HEK293 (cell line): Measurements from ENCODE around the gene TBX1.

ENCODE experiments used
- CTCF ChIA-PET: fragments of 350-600 bp; formaldehyde crosslinking; extraction: SDS; loops from one replicate; lab custom pipeline; 2021; ENCODE audit warnings: antibody characterized with exemption; lab: Yijun Ruan, JAX
- POLR2A ChIA-PET: fragments of 300-600 bp; formaldehyde crosslinking; extraction: SDS; loops from one replicate; lab custom pipeline; 2020; ENCODE audit warnings: antibody characterized with exemption, inconsistent platforms; lab: Yijun Ruan, JAX
- H3K27ac ChIP-seq: fragments of 200-500 bp; sonication (Bioruptor generic); 2 replicates; pipeline ENCODE4 v1.5.1; 2014; ENCODE audit warnings: low read depth, low read length, control low read depth, inconsistent platforms; ENCODE audit errors: extremely low read depth
- H3K36me3 ChIP-seq, 2 experiments: fragments of 200-500 bp in 1 of 2; sonication (Bioruptor generic) in 1 of 2; 1 replicate in 1 of 2; 2 replicates in 1 of 2; pipeline ENCODE4 v1.5.1; 2014 to 2017; ENCODE audit warnings: inconsistent platforms in 2 of 2, low read length in 2 of 2; ENCODE audit not compliant: control insufficient read depth in 2 of 2, insufficient read depth in 1 of 2
- H3K4me1 ChIP-seq: fragments of 200-500 bp; sonication (Bioruptor generic); 2 replicates; pipeline ENCODE4 v1.5.1; 2014; ENCODE audit warnings: mild to moderate bottlenecking, low read length, inconsistent platforms; ENCODE audit not compliant: control insufficient read depth, insufficient read depth
- H3K4me3 ChIP-seq: 2 replicates; pipeline ENCODE4 v1.5.1; 2011; ENCODE audit warnings: low read depth, mild to moderate bottlenecking, control low read depth, low read length, moderate library complexity
- H3K9me3 ChIP-seq: fragments of 200-500 bp; sonication (Bioruptor generic); 2 replicates; pipeline ENCODE4 v1.5.1; 2014; ENCODE audit warnings: low read depth, low read length, inconsistent platforms; ENCODE audit not compliant: control insufficient read depth, insufficient read depth
- GLI4 ChIP-seq: fragments of 450-650 bp; formaldehyde crosslinking; IDR thresholded peaks from 2 replicates; pipeline ENCODE4 v1.5.1; 2016; ENCODE audit warnings: missing biosample characterization, missing genetic modification characterization
- HIC1 ChIP-seq: fragments of 450-650 bp; formaldehyde crosslinking; IDR thresholded peaks from 2 replicates; pipeline ENCODE4 v1.5.1; 2016; ENCODE audit warnings: missing biosample characterization, missing genetic modification characterization
- KLF10 ChIP-seq: fragments of 450-650 bp; IDR thresholded peaks from 2 replicates; pipeline ENCODE4 v1.5.1; 2018; ENCODE audit warnings: missing biosample characterization, mild to moderate bottlenecking, missing genetic modification characterization
- OVOL3 ChIP-seq: fragments of 450-650 bp; formaldehyde crosslinking; IDR thresholded peaks from 2 replicates; pipeline ENCODE4 v1.5.1; 2016; ENCODE audit warnings: missing biosample characterization, missing genetic modification characterization
- SCRT2 ChIP-seq: fragments of 450-650 bp; formaldehyde crosslinking; IDR thresholded peaks from 2 replicates; pipeline ENCODE4 v1.5.1; 2016; ENCODE audit warnings: missing biosample characterization, missing genetic modification characterization
- ZBTB17 ChIP-seq: fragments of 450-650 bp; formaldehyde crosslinking; IDR thresholded peaks from 2 replicates; pipeline ENCODE4 v1.5.1; 2016; ENCODE audit warnings: missing biosample characterization, missing genetic modification characterization
- ZNF133 ChIP-seq: fragments of 450-650 bp; formaldehyde crosslinking; IDR thresholded peaks from 2 replicates; pipeline ENCODE4 v1.5.1; 2016; ENCODE audit warnings: missing biosample characterization, missing genetic modification characterization
- ZNF146 ChIP-seq: fragments of 450-650 bp; formaldehyde crosslinking; IDR thresholded peaks from 2 replicates; pipeline ENCODE4 v1.5.1; 2016; ENCODE audit warnings: missing biosample characterization, missing genetic modification characterization
- ZNF2 ChIP-seq: fragments of 450-650 bp; formaldehyde crosslinking; IDR thresholded peaks from 2 replicates; pipeline ENCODE4 v1.5.1; 2016; ENCODE audit warnings: missing biosample characterization, missing genetic modification characterization
- ZNF223 ChIP-seq: fragments of 450-650 bp; formaldehyde crosslinking; IDR thresholded peaks from 2 replicates; pipeline ENCODE4 v1.5.1; 2016; ENCODE audit warnings: missing biosample characterization, missing genetic modification characterization
- ZNF350 ChIP-seq: fragments of 450-650 bp; formaldehyde crosslinking; IDR thresholded peaks from 2 replicates; pipeline ENCODE4 v1.5.0; 2017; ENCODE audit warnings: missing biosample characterization, mild to moderate bottlenecking, missing genetic modification characterization
- ZNF391 ChIP-seq: fragments of 450-650 bp; formaldehyde crosslinking; IDR thresholded peaks from 2 replicates; pipeline ENCODE4 v1.5.1; 2016; ENCODE audit warnings: low read depth, missing biosample characterization, missing genetic modification characterization, borderline replicate concordance
- ZNF521 ChIP-seq: fragments of 450-650 bp; formaldehyde crosslinking; IDR thresholded peaks from 2 replicates; pipeline ENCODE4 v1.5.1; 2017; ENCODE audit warnings: missing biosample characterization, mild to moderate bottlenecking, missing genetic modification characterization
- ZNF544 ChIP-seq: fragments of 450-650 bp; formaldehyde crosslinking; IDR thresholded peaks from 2 replicates; pipeline ENCODE4 v1.5.0; 2017; ENCODE audit warnings: missing biosample characterization, missing genetic modification characterization
- ZNF660 ChIP-seq: fragments of 450-650 bp; IDR thresholded peaks from 2 replicates; pipeline ENCODE4 v1.5.1; 2018; ENCODE audit warnings: missing biosample characterization, mild to moderate bottlenecking, missing genetic modification characterization
- ZNF747 ChIP-seq: fragments of 450-650 bp; formaldehyde crosslinking; IDR thresholded peaks from 2 replicates; pipeline ENCODE4 v1.5.1; 2016; ENCODE audit warnings: missing biosample characterization, missing genetic modification characterization
- ZNF76 ChIP-seq: fragments of 450-650 bp; formaldehyde crosslinking; IDR thresholded peaks from 2 replicates; pipeline ENCODE4; 2016; ENCODE audit warnings: low read depth, missing biosample characterization, missing genetic modification characterization, borderline replicate concordance
- ZNF837 ChIP-seq: fragments of 450-650 bp; formaldehyde crosslinking; IDR thresholded peaks from 2 replicates; pipeline ENCODE4 v1.5.1; 2016; ENCODE audit warnings: missing biosample characterization, missing genetic modification characterization
- ZXDB ChIP-seq: fragments of 450-650 bp; formaldehyde crosslinking; IDR thresholded peaks from 2 replicates; pipeline ENCODE4 v1.5.1; 2016; ENCODE audit warnings: missing biosample characterization, missing genetic modification characterization
- TF ChIP-seq, protein P1 (sequence below): fragments of 450-650 bp; formaldehyde crosslinking; IDR thresholded peaks from 2 replicates; pipeline ENCODE4 v1.5.1; 2017; ENCODE audit warnings: missing biosample characterization, mild to moderate bottlenecking, missing genetic modification characterization, moderate library complexity
- TF ChIP-seq, protein P2 (sequence below): fragments of 450-650 bp; IDR thresholded peaks from 2 replicates; pipeline ENCODE4 v1.5.1; 2018; ENCODE audit warnings: missing biosample characterization, missing genetic modification characterization
- TF ChIP-seq, protein P3 (sequence below): fragments of 450-650 bp; formaldehyde crosslinking; IDR thresholded peaks from 2 replicates; pipeline ENCODE4 v1.5.1; 2016; ENCODE audit warnings: missing biosample characterization, missing genetic modification characterization

TBX1 gene

DNA sequence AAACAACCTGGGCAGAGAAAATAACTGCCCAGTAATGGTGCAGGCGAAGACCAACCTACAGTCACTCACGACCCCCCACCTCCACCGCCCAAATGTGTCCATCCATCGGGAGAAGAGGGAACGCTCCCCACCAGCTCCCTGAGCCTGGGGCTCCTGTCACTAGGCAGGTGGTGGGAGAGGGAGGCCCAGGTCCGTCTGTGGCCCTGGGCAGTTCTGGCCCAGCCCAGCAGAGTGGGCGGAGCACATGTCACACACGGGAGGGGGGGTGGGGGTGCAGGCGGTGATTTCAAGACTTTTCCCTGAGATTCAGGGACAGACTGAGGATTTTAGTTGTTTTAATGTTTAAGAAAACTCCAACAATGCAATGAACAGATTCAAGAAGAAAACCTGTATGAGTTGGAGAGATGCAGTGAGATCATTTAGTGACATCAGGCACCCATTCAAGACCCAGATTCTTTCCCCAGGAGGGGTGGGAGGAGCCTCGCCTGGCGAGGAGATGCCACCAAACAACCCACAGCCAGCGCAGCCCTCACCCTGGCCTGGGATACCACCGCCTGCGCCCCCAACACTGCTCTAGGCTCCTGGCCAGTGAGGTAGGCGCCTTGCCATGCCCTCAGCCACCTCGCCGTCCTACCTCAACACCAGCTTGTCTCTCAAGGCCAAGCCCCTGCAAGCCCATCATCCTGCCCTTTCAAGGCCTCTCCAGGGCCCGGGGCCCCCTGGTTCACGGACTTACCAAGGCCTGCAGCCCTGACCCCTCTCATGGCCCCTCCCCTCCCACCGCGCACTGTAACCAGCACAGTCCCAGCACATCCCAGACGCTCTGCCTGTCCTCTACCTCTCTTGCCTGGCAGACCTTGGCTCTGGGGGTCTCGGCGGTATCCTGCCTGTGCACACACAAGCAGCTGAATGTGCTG is 36.8 kb downstream of the TBX1 start:
- Histone ChIP-seq H3K36me3 (peaks cover 0 to 23% of the 10 kb centered on the region in 2 experiments; a peak in 1 of 3 replicates), H3K27ac (no peak overlapping the region), H3K4me1 (no peaks in the 10 kb centered on the region), H3K9me3 (no peaks in the 10 kb centered on the region), H3K4me3 (no peak overlapping the region)
- ChIA-PET POLR2A (interaction anchor here (0.5 kb wide), 1 partner anchor 32 kb away, joined by 3 read pairs; no protein-coding TSS in a partner anchor), CTCF (interaction anchor here (0.9 kb wide), 1 partner anchor 36 kb away, joined by 7 read pairs; no protein-coding TSS in a partner anchor)
- TF ChIP-seq SCRT2 (tag by site-specific recombination) = 0 out of 2 replicates have a peak, but pooled peaks have one; percentile 11
- TF ChIP-seq, protein P1, sequence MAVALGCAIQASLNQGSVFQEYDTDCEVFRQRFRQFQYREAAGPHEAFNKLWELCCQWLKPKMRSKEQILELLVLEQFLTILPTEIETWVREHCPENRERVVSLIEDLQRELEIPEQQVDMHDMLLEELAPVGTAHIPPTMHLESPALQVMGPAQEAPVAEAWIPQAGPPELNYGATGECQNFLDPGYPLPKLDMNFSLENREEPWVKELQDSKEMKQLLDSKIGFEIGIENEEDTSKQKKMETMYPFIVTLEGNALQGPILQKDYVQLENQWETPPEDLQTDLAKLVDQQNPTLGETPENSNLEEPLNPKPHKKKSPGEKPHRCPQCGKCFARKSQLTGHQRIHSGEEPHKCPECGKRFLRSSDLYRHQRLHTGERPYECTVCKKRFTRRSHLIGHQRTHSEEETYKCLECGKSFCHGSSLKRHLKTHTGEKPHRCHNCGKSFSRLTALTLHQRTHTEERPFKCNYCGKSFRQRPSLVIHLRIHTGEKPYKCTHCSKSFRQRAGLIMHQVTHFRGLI (tag by site-specific recombination) = no peak
- TF ChIP-seq, all 188 proteins: peak for 1

- ChIA-PET POLR2A (no interaction called here), CTCF (interaction anchor here (0.7 to 2.0 kb wide), 3 partner anchors 26 to 131 kb away, joined by 3 to 7 read pairs (median 3); no protein-coding TSS in a partner anchor)
- no peaks in the 10 kb centered on the region for H3K4me1 ChIP-seq
- H3K9me3 ChIP-seq = no peaks in the 10 kb centered on the region
- H3K36me3 ChIP-seq = peaks cover 0 to 24% of the 10 kb centered on the region in 2 experiments; a peak in 1 of 3 replicates
- H3K4me3 ChIP-seq = no peak overlapping the region
- TF ChIP-seq OVOL3 (tag by site-specific recombination) = no peak
- no peak for TF ChIP-seq ZXDB (tag by site-specific recombination)
- no peak for TF ChIP-seq HIC1 (tag by site-specific recombination)
- no peak for TF ChIP-seq ZNF747
- TF ChIP-seq ZNF837 (tag by site-specific recombination) = no peak
- no peak for TF ChIP-seq ZNF391 (tag by site-specific recombination)
- no peak for TF ChIP-seq ZNF146
- TF ChIP-seq ZNF133 (tag by site-specific recombination) = no peak
- no peak for TF ChIP-seq ZNF76 (tag by site-specific recombination)
- TF ChIP-seq ZBTB17 (tag by site-specific recombination) = no peak
- no peak for TF ChIP-seq ZNF223 (tag by site-specific recombination)
- H3K27ac ChIP-seq = no peak overlapping the region
Measured at GRCh38 chr22:19798003-19798665, 37.6 kb downstream of the TBX1 start.

- H3K9me3 ChIP-seq = no peaks in the 10 kb centered on the region
- peaks cover 0 to 30% of the 10 kb centered on the region in 2 experiments; a peak in 1 of 3 replicates for H3K36me3 ChIP-seq
- H3K4me1 ChIP-seq = no peaks in the 10 kb centered on the region
- ChIA-PET POLR2A (no interaction called here), CTCF (interaction anchor here (0.7 to 2.0 kb wide), 3 partner anchors 26 to 132 kb away, joined by 3 to 7 read pairs (median 3); no protein-coding TSS in a partner anchor)
- H3K4me3 ChIP-seq = no peak overlapping the region
- no peak overlapping the region for H3K27ac ChIP-seq
- TF ChIP-seq ZNF350 (tag by site-specific recombination) = no peak
- no peak for TF ChIP-seq ZNF544
- TF ChIP-seq ZNF2 (tag by site-specific recombination) = no peak
- no peak for TF ChIP-seq ZNF660
- TF ChIP-seq GLI4 (tag by site-specific recombination) = no peak
- TF ChIP-seq, protein P2, sequence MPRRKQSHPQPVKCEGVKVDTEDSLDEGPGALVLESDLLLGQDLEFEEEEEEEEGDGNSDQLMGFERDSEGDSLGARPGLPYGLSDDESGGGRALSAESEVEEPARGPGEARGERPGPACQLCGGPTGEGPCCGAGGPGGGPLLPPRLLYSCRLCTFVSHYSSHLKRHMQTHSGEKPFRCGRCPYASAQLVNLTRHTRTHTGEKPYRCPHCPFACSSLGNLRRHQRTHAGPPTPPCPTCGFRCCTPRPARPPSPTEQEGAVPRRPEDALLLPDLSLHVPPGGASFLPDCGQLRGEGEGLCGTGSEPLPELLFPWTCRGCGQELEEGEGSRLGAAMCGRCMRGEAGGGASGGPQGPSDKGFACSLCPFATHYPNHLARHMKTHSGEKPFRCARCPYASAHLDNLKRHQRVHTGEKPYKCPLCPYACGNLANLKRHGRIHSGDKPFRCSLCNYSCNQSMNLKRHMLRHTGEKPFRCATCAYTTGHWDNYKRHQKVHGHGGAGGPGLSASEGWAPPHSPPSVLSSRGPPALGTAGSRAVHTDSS = no peak
- no peak for TF ChIP-seq KLF10 (tag by site-specific recombination)
- TF ChIP-seq, protein P3, sequence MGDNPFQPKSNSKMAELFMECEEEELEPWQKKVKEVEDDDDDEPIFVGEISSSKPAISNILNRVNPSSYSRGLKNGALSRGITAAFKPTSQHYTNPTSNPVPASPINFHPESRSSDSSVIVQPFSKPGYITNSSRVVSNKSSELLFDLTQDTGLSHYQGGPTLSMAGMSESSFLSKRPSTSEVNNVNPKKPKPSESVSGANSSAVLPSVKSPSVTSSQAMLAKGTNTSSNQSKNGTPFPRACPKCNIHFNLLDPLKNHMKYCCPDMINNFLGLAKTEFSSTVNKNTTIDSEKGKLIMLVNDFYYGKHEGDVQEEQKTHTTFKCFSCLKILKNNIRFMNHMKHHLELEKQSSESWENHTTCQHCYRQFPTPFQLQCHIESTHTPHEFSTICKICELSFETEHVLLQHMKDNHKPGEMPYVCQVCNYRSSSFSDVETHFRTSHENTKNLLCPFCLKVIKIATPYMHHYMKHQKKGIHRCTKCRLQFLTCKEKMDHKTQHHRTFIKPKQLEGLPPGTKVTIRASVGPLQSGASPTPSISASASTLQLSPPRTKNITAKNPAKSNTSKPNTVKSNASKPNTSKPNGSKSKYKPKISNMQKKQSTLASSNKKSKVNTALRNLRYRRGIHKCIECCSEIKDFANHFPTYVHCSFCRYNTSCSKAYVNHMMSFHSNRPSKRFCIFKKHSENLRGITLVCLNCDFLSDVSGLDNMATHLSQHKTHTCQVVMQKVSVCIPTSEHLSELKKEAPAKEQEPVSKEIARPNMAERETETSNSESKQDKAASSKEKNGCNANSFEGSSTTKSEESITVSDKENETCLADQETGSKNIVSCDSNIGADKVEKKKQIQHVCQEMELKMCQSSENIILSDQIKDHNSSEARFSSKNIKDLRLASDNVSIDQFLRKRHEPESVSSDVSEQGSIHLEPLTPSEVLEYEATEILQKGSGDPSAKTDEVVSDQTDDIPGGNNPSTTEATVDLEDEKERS = no peak
- no peak for TF ChIP-seq ZNF521 (tag by site-specific recombination)
Measured at GRCh38 chr22:19798891-19799293, 38.3 kb downstream of the TBX1 start.
